Measurements from ENCODE around the gene AHNAK2.

Gene AHNAK2

GRCh38 chr14:105006831-105007592 lies 28.8 kb upstream of the AHNAK2 start:
- H3K27me3 Mint-ChIP-seq = no peaks in the 10 kb centered on the region
- peaks cover 3 to 7% of the 10 kb centered on the region in 2 donors for H3K4me1 Mint-ChIP-seq (ENCODE audit: low read depth in 2 of 2)
- DNase-seq (no peak), ATAC-seq (replicated peaks) (no peak)
- no peak overlapping the region for H3K27ac Mint-ChIP-seq
- H3K36me3 Mint-ChIP-seq (ENCODE audit: insufficient read depth) = peaks cover 38% of the 10 kb centered on the region
- no peak overlapping the region for H3K4me3 Mint-ChIP-seq
- H3K9me3 Mint-ChIP-seq = no peaks in the 10 kb centered on the region

GRCh38 chr14:105005929-105006830 lies 28.0 kb upstream of the AHNAK2 start:
- Mint-ChIP-seq H3K4me1 (ENCODE audit: low read depth in 2 of 2) (peaks cover 0 to 2% of the 10 kb centered on the region in 2 donors), H3K27ac (no peak overlapping the region), H3K36me3 (ENCODE audit: insufficient read depth) (peaks cover 30% of the 10 kb centered on the region), H3K4me3 (no peak overlapping the region), H3K27me3 (no peaks in the 10 kb centered on the region), H3K9me3 (no peaks in the 10 kb centered on the region)
- ATAC-seq (replicated peaks) (no peak), DNase-seq (no peak)

- ATAC-seq (replicated peaks) (no peak), DNase-seq (no peak)
- peaks cover 26% of the 10 kb centered on the region for H3K36me3 Mint-ChIP-seq (ENCODE audit: insufficient read depth)
- no peaks in the 10 kb centered on the region for H3K9me3 Mint-ChIP-seq
- no peaks in the 10 kb centered on the region for H3K27me3 Mint-ChIP-seq
- H3K4me1 Mint-ChIP-seq (ENCODE audit: low read depth in 2 of 2) = peaks cover 0 to 2% of the 10 kb centered on the region in 2 donors
- H3K27ac Mint-ChIP-seq = no peak overlapping the region
- no peak overlapping the region for H3K4me3 Mint-ChIP-seq
Observed at GRCh38 chr14:105005329-105005928, 27.3 kb upstream of the AHNAK2 start.

- no peaks in the 10 kb centered on the region for H3K9me3 Mint-ChIP-seq
- no peaks in the 10 kb centered on the region for H3K4me1 Mint-ChIP-seq (ENCODE audit: low read depth in 2 of 2)
- no peaks in the 10 kb centered on the region for H3K27me3 Mint-ChIP-seq
- ATAC-seq (replicated peaks) (no peak), DNase-seq (no peak)
- no peak overlapping the region for H3K27ac Mint-ChIP-seq
- H3K4me3 Mint-ChIP-seq = no peak overlapping the region
- H3K36me3 Mint-ChIP-seq (ENCODE audit: insufficient read depth) = peaks cover 7% of the 10 kb centered on the region
Observed at GRCh38 chr14:104999361-104999760, 21.2 kb upstream of the AHNAK2 start.

GRCh38 chr14:104998801-104999200 lies 20.6 kb upstream of the AHNAK2 start:
- Mint-ChIP-seq H3K27me3 (no peaks in the 10 kb centered on the region), H3K4me1 (ENCODE audit: low read depth in 2 of 2) (no peaks in the 10 kb centered on the region), H3K4me3 (no peak overlapping the region), H3K36me3 (ENCODE audit: insufficient read depth) (peaks cover 7% of the 10 kb centered on the region), H3K27ac (no peak overlapping the region), H3K9me3 (no peaks in the 10 kb centered on the region)
- DNase-seq (no peak), ATAC-seq (replicated peaks) (no peak)

- Mint-ChIP-seq H3K27me3 (no peaks in the 10 kb centered on the region), H3K36me3 (ENCODE audit: insufficient read depth) (peaks cover 11% of the 10 kb centered on the region), H3K27ac (no peak overlapping the region), H3K4me1 (ENCODE audit: low read depth in 2 of 2) (peaks cover 0 to 5% of the 10 kb centered on the region in 2 donors), H3K9me3 (no peaks in the 10 kb centered on the region), H3K4me3 (no peak overlapping the region)
- ATAC-seq (replicated peaks) (no peak), DNase-seq (no peak)
Observed at GRCh38 chr14:104996483-104996882, 18.3 kb upstream of the AHNAK2 start.

- no peak for DNase-seq
- Mint-ChIP-seq H3K4me3 (no peak overlapping the region), H3K4me1 (ENCODE audit: low read depth in 2 of 2) (peaks cover 0 to 5% of the 10 kb centered on the region in 2 donors), H3K27me3 (no peaks in the 10 kb centered on the region), H3K36me3 (ENCODE audit: insufficient read depth) (peaks cover 11% of the 10 kb centered on the region), H3K9me3 (no peaks in the 10 kb centered on the region), H3K27ac (peak overlapping the region in 1 of 2 donors; percentile 35)
- ATAC-seq (replicated peaks) = no peak
Observed at GRCh38 chr14:104996032-104996431, 17.9 kb upstream of the AHNAK2 start.

- Mint-ChIP-seq H3K4me3 (no peak overlapping the region), H3K27ac (peak overlapping the region in 1 of 2 donors; percentile 62), H3K36me3 (ENCODE audit: insufficient read depth) (peaks cover 11% of the 10 kb centered on the region), H3K27me3 (no peaks in the 10 kb centered on the region), H3K4me1 (ENCODE audit: low read depth in 2 of 2) (peaks cover 0 to 5% of the 10 kb centered on the region in 2 donors), H3K9me3 (no peaks in the 10 kb centered on the region)
- ATAC-seq (replicated peaks) (no peak), DNase-seq (no peak)
Observed at GRCh38 chr14:104994978-104995377, 16.8 kb upstream of the AHNAK2 start.

- Mint-ChIP-seq H3K9me3 (no peaks in the 10 kb centered on the region), H3K36me3 (ENCODE audit: insufficient read depth) (peaks cover 15% of the 10 kb centered on the region), H3K27ac (peak overlapping the region in 1 of 2 donors; percentile 53), H3K4me3 (no peak overlapping the region), H3K27me3 (no peaks in the 10 kb centered on the region), H3K4me1 (ENCODE audit: low read depth in 2 of 2) (peaks cover 0 to 5% of the 10 kb centered on the region in 2 donors)
- DNase-seq (no peak), ATAC-seq (replicated peaks) (no peak)
Observed at GRCh38 chr14:104993808-104994591, 15.8 kb upstream of the AHNAK2 start.

GRCh38 chr14:104993306-104993705 lies 15.1 kb upstream of the AHNAK2 start:
- Mint-ChIP-seq H3K36me3 (ENCODE audit: insufficient read depth) (peaks cover 15% of the 10 kb centered on the region), H3K4me1 (ENCODE audit: low read depth in 2 of 2) (peaks cover 0 to 5% of the 10 kb centered on the region in 2 donors), H3K9me3 (no peaks in the 10 kb centered on the region), H3K27ac (peak overlapping the region in 1 of 2 donors; percentile 53), H3K4me3 (no peak overlapping the region), H3K27me3 (no peaks in the 10 kb centered on the region)
- DNase-seq = no peak
- no peak for ATAC-seq (replicated peaks)

GRCh38 chr14:104992501-104992900 lies 14.3 kb upstream of the AHNAK2 start:
- H3K9me3 Mint-ChIP-seq = no peaks in the 10 kb centered on the region
- H3K4me1 Mint-ChIP-seq (ENCODE audit: low read depth in 2 of 2) = peaks cover 0 to 5% of the 10 kb centered on the region in 2 donors
- DNase-seq (no peak), ATAC-seq (replicated peaks) (no peak)
- peaks cover 0 to 1% of the 10 kb centered on the region in 2 donors for H3K27me3 Mint-ChIP-seq
- H3K36me3 Mint-ChIP-seq (ENCODE audit: insufficient read depth) = peaks cover 15% of the 10 kb centered on the region
- H3K4me3 Mint-ChIP-seq = no peak overlapping the region
- H3K27ac Mint-ChIP-seq = peak overlapping the region in 1 of 2 donors; percentile 24

GRCh38 chr14:104991896-104992230 lies 13.7 kb upstream of the AHNAK2 start:
- no peak for ATAC-seq (replicated peaks)
- Mint-ChIP-seq H3K4me1 (ENCODE audit: low read depth in 2 of 2) (peaks cover 3 to 8% of the 10 kb centered on the region in 2 donors), H3K9me3 (no peaks in the 10 kb centered on the region), H3K27ac (no peak overlapping the region), H3K27me3 (peaks cover 5 to 8% of the 10 kb centered on the region in 2 donors), H3K4me3 (no peak overlapping the region), H3K36me3 (ENCODE audit: insufficient read depth) (peaks cover 21% of the 10 kb centered on the region)
- no peak for DNase-seq

GRCh38 chr14:104989951-104990303 lies 11.8 kb upstream of the AHNAK2 start:
- no peak overlapping the region for H3K4me3 Mint-ChIP-seq

More at GRCh38 chr14:104989951-104990303, 11.8 kb upstream of the AHNAK2 start:
- Mint-ChIP-seq H3K27ac (no peak overlapping the region), H3K27me3 (peaks cover 5 to 9% of the 10 kb centered on the region in 2 donors), H3K4me1 (ENCODE audit: low read depth in 2 of 2) (peaks cover 6 to 8% of the 10 kb centered on the region in 2 donors), H3K36me3 (ENCODE audit: insufficient read depth) (peaks cover 21% of the 10 kb centered on the region), H3K9me3 (no peaks in the 10 kb centered on the region)
- ATAC-seq (replicated peaks) (no peak), DNase-seq (no peak)
